Cardiac fibroblast (primary cell): Measurements from ENCODE around the gene TMEM9B.
"Not testable (repeated sequence)": the region's sequence is repeated elsewhere in the genome, so short reads cannot be mapped to it uniquely, and the experiment has no call there.

Source experiments
- DNase-seq, 2 donors: peaks; one replicate each; pipeline versions ENCODE4 v3.0.0 to v3.0.0-alpha.2; 2010; ENCODE audit warnings: low read depth in 2 of 2
- H3K4me3 ChIP-seq, 2 donors: replicated peaks in 1 of 2; 1 replicate in 1 of 2; 2 replicates in 1 of 2; pipeline ENCODE4 v1.5.1; 2011; ENCODE audit warnings: low read depth in 2 of 2, low read length in 2 of 2, mild to moderate bottlenecking in 2 of 2, moderate library complexity in 1 of 2
- CTCF ChIP-seq: IDR thresholded peaks from one replicate; pipeline ENCODE4 v1.5.1; 2011; ENCODE audit warnings: low read depth, mild to moderate bottlenecking, low read length, inconsistent platforms

Gene TMEM9B

GRCh38 chr11:8937659-8938058 lies 26.6 kb downstream of the TMEM9B start:
- no peak for TF ChIP-seq CTCF
- DNase-seq, result no peak
- H3K4me3 ChIP-seq, result no peak overlapping the region

- DNase-seq, result no peak
- TF ChIP-seq CTCF, result no peak
These were observed 27.1 kb downstream of the TMEM9B start for GRCh38 chr11:8937159-8937558.

GRCh38 chr11:8935789-8936188 lies 28.5 kb downstream of the TMEM9B start:
- DNase-seq, H3K4me3 ChIP-seq: not testable (repeated sequence)

More at GRCh38 chr11:8937159-8937558, 27.1 kb downstream of the TMEM9B start:
- no peak overlapping the region for H3K4me3 ChIP-seq

GRCh38 chr11:8934742-8935488 lies 29.3 kb downstream of the TMEM9B start:
- peak; percentile 65 to 66 for DNase-seq
- TF ChIP-seq CTCF, result no peak
- H3K4me3 ChIP-seq, result no peak overlapping the region

- no peak overlapping the region for H3K4me3 ChIP-seq
- no peak for DNase-seq
- TF ChIP-seq CTCF, result peak; percentile 26
These were observed 30.3 kb downstream of the TMEM9B start for GRCh38 chr11:8933931-8934330.

- TF ChIP-seq CTCF, result no peak
- no peak for DNase-seq
- H3K4me3 ChIP-seq, result no peak within 1 kb of the TSS
These were observed 31.6 kb downstream of the TMEM9B start, which contains the start of gene C11orf16 for GRCh38 chr11:8932564-8933180. C11orf16 (minus strand) TSS chr11:8932947; CDS start chr11:8932308, 639 bp downstream.

- DNase-seq, result no peak
- TF ChIP-seq CTCF, result no peak
- H3K4me3 ChIP-seq, result no peak overlapping the region
These were observed 33.6 kb downstream of the TMEM9B start for GRCh38 chr11:8930456-8931175.
